Sciatic nerve (tissue), 2 donors: ENCODE results near the gene DHDDS. TPM values are rescaled to one million over a fixed set of nuclear protein-coding genes. Genes with fewer than 3 reads are reported as not detected.
A peak's percentile ranks its signal among the peaks of the same experiment; 100 is the strongest.
"Not testable (repeated sequence)": the region's sequence is repeated elsewhere in the genome, so short reads cannot be mapped to it uniquely, and the experiment has no call there.

Source experiments
- ATAC-seq: fragments of 200-7000 bp; cut with Tn5 transposase; one replicate; pipeline ENCODE4 v1.9.1; 2020; ENCODE audit warnings: mild to moderate bottlenecking, moderate library complexity
- DNase-seq: peaks from one replicate; pipeline ENCODE4 v3.0.0-alpha.2; 2020; ENCODE audit warnings: low spot score
- intact Hi-C: fragments of 100-400 bp; cut with DNase I; formaldehyde crosslinking; loops from one replicate; pipeline ENCODE4 v1.14.2; 2022
- total RNA-seq: library from RNA; stranded (reverse); fragmentation: NEBNext Ultra II Directional; extraction: Animal tissue kit (Norgen Biotek cat#: 25700); gene quantifications from one replicate; pipeline ENCODE4 v1.2.1, GENCODE V29; 2021
- donor health status: DM: no; HTN: no; CAD: no.
- donor health status: DM: no; HTN: no; CAD: no.

DHDDS gene
- total RNA-seq, 1 donor from 2014 or later: 42.2 TPM

GRCh38 chr1:26472320-26472900 is 40.3 kb downstream of the DHDDS start, which contains the start of gene HMGN2:
Gene HMGN2, plus strand, starts transcription at chr1:26472440. Its CDS starts 173 bp downstream, at chr1:26472613.
- intact Hi-C loops: no loop called here
- ATAC-seq: peak; percentile 89
- DNase-seq: peak; percentile 96

GRCh38 chr1:26472901-26473845 is 41.1 kb downstream of the DHDDS start:
- DNase-seq: peak; percentile 98
- intact Hi-C loops: no loop called here
- peak; percentile 95 for ATAC-seq

- intact Hi-C loops: no loop called here
- ATAC-seq: no peak
- DNase-seq: no peak
These were observed 42.7 kb downstream of the DHDDS start for GRCh38 chr1:26474818-26475217.

DNA sequence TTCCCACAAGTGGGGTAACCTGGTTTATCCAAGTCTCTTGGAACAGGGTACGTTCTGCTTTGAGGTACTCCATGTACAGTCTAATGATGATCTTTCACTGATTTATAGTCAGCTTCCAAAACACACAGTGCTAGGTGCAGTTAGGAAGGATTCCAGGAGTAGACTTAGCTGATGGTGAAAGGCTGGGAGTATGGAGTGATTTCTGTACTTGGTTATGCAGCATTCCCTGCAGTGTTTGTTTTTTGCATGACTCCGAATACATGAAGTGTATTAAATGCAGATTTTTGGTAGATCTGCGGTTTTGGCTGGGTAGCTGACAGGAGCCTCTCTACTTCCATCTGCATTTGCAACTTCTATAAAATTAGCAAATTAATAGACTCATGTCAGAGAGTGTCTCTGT is 43.9 kb downstream of the DHDDS start:
- no peak for ATAC-seq
- DNase-seq: no peak
- intact Hi-C loops: no loop called here

- intact Hi-C loops: no loop called here
- no peak for DNase-seq
- ATAC-seq: no peak
These were observed 44.8 kb downstream of the DHDDS start for GRCh38 chr1:26476958-26477357.

DNA sequence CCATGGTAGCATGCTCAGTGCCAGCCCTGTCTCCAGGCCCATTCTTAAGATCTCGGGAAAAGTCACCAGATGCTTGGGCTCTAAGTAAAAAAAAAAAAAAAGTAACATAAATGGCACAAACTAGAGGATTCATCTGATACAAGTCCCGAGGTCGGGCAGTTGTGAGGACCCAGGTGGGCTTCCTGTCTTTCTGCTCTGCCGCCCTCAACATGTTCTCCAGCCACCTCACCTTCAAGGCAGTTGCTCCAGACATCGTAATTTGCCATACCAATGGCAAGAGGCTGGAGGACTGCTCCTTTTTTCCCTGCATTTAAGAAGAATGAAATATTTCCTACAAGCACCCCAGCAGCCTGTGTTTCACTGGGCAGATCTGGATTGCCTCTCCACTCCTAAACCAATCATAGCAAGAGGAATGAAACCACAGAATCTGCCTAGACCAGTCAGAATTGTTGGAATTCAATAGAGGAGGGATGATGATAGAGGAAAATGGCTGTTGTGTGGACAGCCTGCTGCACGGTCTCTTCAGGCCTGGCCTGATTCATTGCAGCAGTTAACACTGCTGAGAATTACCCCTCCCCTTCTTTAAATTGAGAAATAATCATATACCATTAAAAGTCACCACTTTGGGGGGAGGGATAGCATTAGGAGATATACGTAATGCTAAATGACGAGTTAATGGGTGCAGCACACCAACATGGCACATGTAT is 45.5 kb downstream of the DHDDS start:
- intact Hi-C loops: no loop called here

GRCh38 chr1:26478159-26478558 is 46.0 kb downstream of the DHDDS start:
- intact Hi-C loops: no loop called here
- DNase-seq (no peak), ATAC-seq (no peak)

More for the DNA sequence above, 45.5 kb downstream of the DHDDS start:
- DNase-seq (no peak), ATAC-seq (no peak)

DNA sequence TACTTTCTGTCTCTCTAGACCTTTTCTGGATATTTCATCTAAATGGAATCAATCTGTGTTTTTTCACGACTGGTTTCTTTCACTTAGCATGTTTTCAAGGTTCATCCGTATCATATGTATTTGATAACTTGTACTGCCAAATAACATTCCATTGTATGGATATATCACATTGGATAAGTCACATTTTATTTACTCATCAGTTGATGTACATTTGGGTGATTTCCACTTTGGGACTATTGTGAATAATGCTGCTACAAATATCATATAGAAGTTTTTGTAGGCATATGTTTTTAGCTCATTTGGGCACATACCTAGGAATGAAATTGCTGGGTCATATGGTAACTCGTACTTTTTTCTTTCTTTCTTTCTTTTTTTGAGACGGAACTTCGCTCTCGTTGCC is 46.9 kb downstream of the DHDDS start:
- intact Hi-C loops: no loop called here
- ATAC-seq (no peak), DNase-seq (no peak)

GRCh38 chr1:26482921-26483320 is 50.8 kb downstream of the DHDDS start:
- intact Hi-C loops: no loop called here
- ATAC-seq (no peak), DNase-seq (no peak)

DNA sequence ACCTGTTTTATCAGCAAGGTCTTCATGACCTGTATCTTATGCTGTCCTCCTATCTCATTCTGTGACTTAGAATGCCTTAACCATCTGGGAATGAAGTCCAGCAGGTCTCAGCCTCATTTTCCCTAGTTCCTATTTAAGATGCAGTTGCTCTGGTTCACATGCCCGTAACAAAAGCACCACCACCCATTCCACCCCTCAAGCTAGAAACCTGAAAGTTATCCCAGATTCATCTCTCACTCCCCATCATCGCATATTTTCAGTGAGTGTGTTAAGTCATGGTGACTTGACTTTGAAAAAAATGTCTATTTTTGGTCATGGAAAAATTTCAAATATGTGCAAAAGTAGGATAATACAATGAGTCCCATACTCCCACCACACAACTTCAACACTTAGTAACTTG is 51.9 kb downstream of the DHDDS start:
- ATAC-seq (no peak), DNase-seq (no peak)
- intact Hi-C loops: no loop called here

DNA sequence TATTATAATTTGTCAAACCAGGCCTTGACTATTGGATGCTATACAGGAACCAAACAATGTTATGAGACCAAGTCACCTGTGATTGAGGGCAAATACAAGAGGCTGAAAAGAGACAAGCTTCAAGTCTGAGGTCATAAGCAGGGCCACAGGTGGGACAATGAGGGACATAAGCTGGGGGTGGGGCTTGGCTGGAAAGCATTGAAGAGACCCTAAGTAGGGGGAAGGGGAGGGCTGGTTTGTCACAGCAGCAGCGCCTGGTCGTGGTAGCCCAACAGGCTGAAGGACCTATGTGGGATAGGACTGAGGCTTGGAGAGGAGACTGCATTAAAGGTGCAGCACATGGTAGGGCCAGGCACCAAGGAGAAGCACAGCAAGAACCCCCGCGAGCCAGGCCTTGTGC is 58.0 kb downstream of the DHDDS start:
- no peak for DNase-seq
- intact Hi-C loops: no loop called here
- no peak for ATAC-seq

DNA sequence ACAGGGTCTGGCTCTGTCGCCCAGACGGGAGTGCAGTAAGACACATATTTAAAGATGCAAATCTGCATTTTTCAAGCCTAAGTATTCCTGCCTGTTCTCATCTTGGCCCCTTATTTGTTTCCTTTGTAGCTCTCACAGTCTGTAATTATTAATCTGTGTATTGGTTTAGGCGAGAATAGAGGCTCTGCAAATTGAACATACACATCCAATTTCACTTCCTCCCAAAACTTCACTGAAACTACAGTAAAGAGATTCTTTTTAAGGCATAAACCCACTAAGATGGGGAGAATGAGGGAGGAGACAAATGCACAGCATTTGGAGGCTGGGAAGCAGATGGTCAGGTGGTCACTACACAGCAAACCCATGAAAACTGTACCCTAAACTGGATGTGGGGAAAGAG is 61.1 kb downstream of the DHDDS start:
- intact Hi-C loops: no loop called here
- ATAC-seq (no peak), DNase-seq (no peak)

- intact Hi-C loops: no loop called here
- ATAC-seq (no peak), DNase-seq (no peak)
These were observed 61.8 kb downstream of the DHDDS start for GRCh38 chr1:26493938-26494337.

DNA sequence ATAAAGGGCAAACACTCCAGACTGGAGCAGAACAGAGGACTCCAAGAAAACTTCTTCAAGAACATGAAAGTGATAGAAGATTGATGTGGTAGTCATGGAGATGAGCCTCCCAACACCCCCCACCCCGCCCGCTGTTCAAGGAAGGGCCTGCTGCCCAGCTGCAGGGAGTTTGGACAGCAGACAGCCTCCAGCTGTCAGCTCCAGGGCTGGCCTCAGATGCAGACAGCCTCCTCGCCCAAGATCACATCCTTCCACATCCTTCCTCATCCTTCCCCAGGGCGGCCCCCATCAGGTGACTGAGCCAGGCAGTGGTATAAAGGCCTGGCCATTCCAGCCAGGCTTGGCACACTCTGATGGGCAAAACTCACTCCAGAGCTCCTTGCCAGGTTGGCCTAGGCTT is 64.7 kb downstream of the DHDDS start:
- intact Hi-C loops: no loop called here
- no peak for ATAC-seq
- DNase-seq: no peak

DNA sequence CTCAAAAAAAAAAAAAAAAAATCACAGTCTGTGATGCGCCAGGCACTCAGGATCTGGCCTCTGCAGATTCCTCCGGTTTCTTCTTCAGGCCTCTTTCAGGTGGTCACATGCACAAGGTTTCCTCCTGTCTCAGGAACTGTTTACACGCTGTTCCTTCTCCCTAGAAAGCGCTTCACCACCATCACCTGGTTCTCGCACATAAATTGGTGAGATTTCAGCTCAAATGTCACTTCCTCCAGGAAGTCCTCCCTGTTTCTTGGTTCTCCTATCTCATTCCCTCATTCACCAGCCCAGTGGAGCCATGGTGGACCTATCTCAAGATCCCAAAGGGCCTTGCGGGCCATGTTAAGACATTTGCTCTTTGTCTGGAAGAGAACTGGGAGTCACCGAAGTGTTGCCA is 66.8 kb downstream of the DHDDS start:
- DNase-seq: no peak
- intact Hi-C loops: no loop called here
- no peak for ATAC-seq

- intact Hi-C loops: no loop called here
- DNase-seq: peak; percentile 94
- peak; percentile 95 for ATAC-seq
These were observed 68.5 kb downstream of the DHDDS start for GRCh38 chr1:26500488-26501175.

DNA sequence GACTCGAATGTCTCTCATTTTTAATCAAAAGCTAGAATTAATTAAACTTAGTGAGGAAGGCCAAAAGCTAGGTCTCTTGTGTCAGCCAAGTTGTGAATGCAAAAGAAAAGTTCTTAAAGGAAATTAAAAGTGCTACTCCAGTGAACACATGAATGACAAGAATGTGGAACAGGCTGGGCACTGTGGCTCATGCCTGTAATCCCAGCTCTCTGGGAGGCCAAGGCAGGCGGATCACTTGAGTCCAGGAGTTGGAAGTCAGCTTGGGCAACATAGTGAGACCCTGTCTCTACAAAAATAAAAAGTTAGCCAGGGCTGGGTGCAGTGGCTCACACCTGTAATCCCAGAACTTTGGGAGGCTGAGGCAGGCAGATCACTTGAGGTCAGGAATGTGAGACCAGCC is 78.6 kb downstream of the DHDDS start:
- intact Hi-C loops, DNase-seq, ATAC-seq: not testable (repeated sequence)

DNA sequence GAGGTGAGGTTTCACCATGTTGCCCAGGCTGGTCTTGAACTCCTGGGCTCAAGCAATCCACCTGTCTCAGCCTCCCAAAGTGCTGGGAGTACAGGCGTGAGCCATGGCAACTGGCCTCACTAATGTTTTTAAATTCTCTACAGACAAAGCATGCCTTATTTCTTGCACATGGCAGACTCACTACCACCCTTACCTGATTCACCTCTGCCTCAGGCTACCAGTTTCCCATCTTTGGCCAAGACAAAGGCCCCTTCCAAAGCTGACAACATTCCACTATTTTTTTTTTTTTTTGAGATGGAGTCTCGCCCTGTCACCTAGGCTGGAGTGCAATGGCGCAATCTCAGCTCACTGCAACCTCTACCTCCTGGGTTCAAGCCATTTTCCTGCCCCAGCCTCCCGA is 83.7 kb downstream of the DHDDS start:
- ATAC-seq, DNase-seq, intact Hi-C loops: not testable (repeated sequence)
